Liver (tissue), 9 donors: ENCODE data around the gene RNF220. TPM values are rescaled to one million over a fixed set of nuclear protein-coding genes. Genes with fewer than 3 reads are reported as not detected.

Experiments used
- DNase-seq: peaks from one replicate; pipeline ENCODE4 v3.0.0-alpha.2; 2017; ENCODE audit warnings: low spot score
- H3K27ac ChIP-seq, 2 donors: one replicate each; pipeline ENCODE4 v1.7.0; 2013; ENCODE audit warnings: inconsistent platforms in 2 of 2, low read length in 2 of 2, control low read depth in 1 of 2, low read depth in 1 of 2, mild to moderate bottlenecking in 1 of 2
- H3K27me3 ChIP-seq, 4 donors: one replicate each; pipeline versions ENCODE4 v1.6.1 to v1.7.0; 2013; ENCODE audit warnings: low read length in 3 of 4, inconsistent platforms in 1 of 4, mild to moderate bottlenecking in 1 of 4, moderate library complexity in 1 of 4; ENCODE audit not compliant: control insufficient read depth in 4 of 4, insufficient read depth in 4 of 4
- H3K36me3 ChIP-seq, 4 donors: one replicate each; pipeline versions ENCODE4 v1.6.1 to v1.7.0; 2013; ENCODE audit warnings: low read length in 3 of 4, mild to moderate bottlenecking in 3 of 4, low read depth in 1 of 4, moderate library complexity in 1 of 4; ENCODE audit not compliant: control insufficient read depth in 4 of 4, insufficient read depth in 3 of 4
- H3K4me1 ChIP-seq, 4 donors: one replicate each; pipeline versions ENCODE4 v1.6.1 to v1.7.0; 2013; ENCODE audit warnings: low read length in 3 of 4, mild to moderate bottlenecking in 3 of 4, moderate library complexity in 1 of 4; ENCODE audit not compliant: control insufficient read depth in 4 of 4, insufficient read depth in 4 of 4
- H3K4me3 ChIP-seq, 3 donors: one replicate each; pipeline versions ENCODE4 v1.6.1 to v1.7.0; 2013; ENCODE audit warnings: low read length in 3 of 3, control low read depth in 1 of 3, low read depth in 1 of 3, mild to moderate bottlenecking in 1 of 3
- H3K9ac ChIP-seq, 2 donors: one replicate each; pipeline ENCODE4 v1.7.0; 2013; ENCODE audit warnings: low read length in 2 of 2, mild to moderate bottlenecking in 2 of 2, moderate library complexity in 2 of 2, control low read depth in 1 of 2, low read depth in 1 of 2
- H3K9me3 ChIP-seq, 4 donors: one replicate each; pipeline versions ENCODE4 v1.6.1 to v1.7.0; 2013; ENCODE audit warnings: low read length in 3 of 4; ENCODE audit not compliant: control insufficient read depth in 4 of 4
- EGR1 ChIP-seq, 2 donors: IDR thresholded peaks; 2 replicates each; pipeline ENCODE4 v1.6.1; 2016 to 2018; ENCODE audit warnings: antibody characterized with exemption in 2 of 2, low read depth in 2 of 2
- FOXA1 ChIP-seq: IDR thresholded peaks from 2 replicates; pipeline ENCODE4 v1.6.1; 2016; ENCODE audit warnings: antibody characterized with exemption
- GABPA ChIP-seq, 2 donors: IDR thresholded peaks in 1 of 2; conservative IDR thresholded peaks in 1 of 2; 2 replicates each; pipeline ENCODE4 v1.6.1; 2016; ENCODE audit warnings: antibody characterized with exemption in 2 of 2, mild to moderate bottlenecking in 1 of 2, moderate library complexity in 1 of 2
- HNF4G ChIP-seq: IDR thresholded peaks from 2 replicates; pipeline ENCODE4 v1.6.1; 2016; ENCODE audit warnings: antibody characterized with exemption
- JUND ChIP-seq, 2 donors: IDR thresholded peaks; 2 replicates each; pipeline ENCODE4 v1.6.1; 2016; ENCODE audit warnings: antibody characterized with exemption in 2 of 2
- NR2F2 ChIP-seq: IDR thresholded peaks from 2 replicates; pipeline ENCODE4 v1.6.1; 2016; ENCODE audit warnings: antibody characterized with exemption
- RAD21 ChIP-seq, 2 donors: IDR thresholded peaks; 2 replicates each; pipeline ENCODE4 v1.6.1; 2016; ENCODE audit warnings: antibody characterized with exemption in 2 of 2, mild to moderate bottlenecking in 2 of 2
- REST ChIP-seq: IDR thresholded peaks from 2 replicates; pipeline ENCODE4 v1.6.1; 2016; ENCODE audit warnings: antibody characterized with exemption, mild to moderate bottlenecking
- RXRA ChIP-seq, 2 donors: IDR thresholded peaks; 2 replicates each; pipeline ENCODE4 v1.6.1; 2017 to 2018; ENCODE audit warnings: antibody characterized with exemption in 2 of 2, mild to moderate bottlenecking in 1 of 2
- TAF1 ChIP-seq: conservative IDR thresholded peaks from 2 replicates; pipeline ENCODE4 v1.6.1; 2016; ENCODE audit warnings: antibody characterized with exemption, mild to moderate bottlenecking
- YY1 ChIP-seq: IDR thresholded peaks from 2 replicates; pipeline ENCODE4 v1.6.1; 2016; ENCODE audit warnings: antibody characterized with exemption, mild to moderate bottlenecking
- WGBS: extraction: QIAGEN DNeasy Blood & Tissue Kit; methylation state at CpG from one replicate; pipeline ENCODE4 v1.1.7; 2013; 5-methylcytosine and 5-hydroxymethylcytosine counted together
- polyA plus RNA-seq, 2 donors: library from polyadenylated mRNA; stranded (reverse) in 1 of 2; unstranded in 1 of 2; fragments of 200-250 nt in 1 of 2; fragments of >200 nt in 1 of 2; fragmentation: Nextera tagmentation in 1 of 2; extraction: Ambion mirVana in 1 of 2; gene quantifications; one replicate each; pipeline versions ENCODE4 v1.2.1 to v1.2.3, GENCODE V29; 2013 to 2015
- total RNA-seq, 2 donors: library from RNA; depleted of rRNA; stranded (reverse); fragments of >200 nt; gene quantifications; one replicate each; pipeline ENCODE4 v1.2.3, GENCODE V29; 2014
- TF ChIP-seq, protein P1 (sequence below): IDR thresholded peaks from 2 replicates; pipeline ENCODE4 v1.6.1; 2016; ENCODE audit warnings: antibody characterized with exemption
- TF ChIP-seq, protein P2 (sequence below): fragments of 150-350 bp; IDR thresholded peaks from 2 replicates; pipeline ENCODE4 v1.5.1; 2017; ENCODE audit warnings: improper control_type of control experiment, low read depth, low read length; ENCODE audit not compliant: missing input control
- TF ChIP-seq, protein P3 (sequence below): IDR thresholded peaks from 2 replicates; pipeline ENCODE4 v1.6.1; 2016; ENCODE audit warnings: antibody characterized with exemption
- TF ChIP-seq, protein P4 (sequence below): IDR thresholded peaks from 2 replicates; pipeline ENCODE4 v1.6.1; 2016; ENCODE audit warnings: antibody characterized with exemption
- donor health status: healthy.
- donor health status: healthy.
- donor health status: healthy.
- donor health status: healthy.
- donor health status: healthy.

The RNF220 gene
- total and polyA plus RNA-seq, 4 donors = 18.2 to 35.8 (median 26.1) TPM

GRCh38 chr1:44357710-44358109 is 47.3 kb upstream of the RNF220 start:
- Histone ChIP-seq H3K36me3 (no peaks in the 10 kb centered on the region), H3K27ac (no peak overlapping the region), H3K4me3 (no peak overlapping the region), H3K9me3 (no peaks in the 10 kb centered on the region), H3K27me3 (no peaks in the 10 kb centered on the region), H3K4me1 (peaks cover 3 to 12% (median 11%) of the 10 kb centered on the region in 4 donors), H3K9ac (no peak overlapping the region)
- no peak for TF ChIP-seq GABPA (IDR thresholded peaks at IDR 0.05 in 1 of 2, conservative IDR thresholded peaks at IDR 0.05 in 1 of 2)
- no peak for TF ChIP-seq FOXA1
- no peak for TF ChIP-seq TAF1
- TF ChIP-seq EGR1 (IDR thresholded peaks at IDR 0.05; ENCODE audit: low read depth in 2 of 2) = no peak
- TF ChIP-seq HNF4G = no peak
- TF ChIP-seq JUND (IDR thresholded peaks at IDR 0.05) = no peak
- TF ChIP-seq, protein P1, sequence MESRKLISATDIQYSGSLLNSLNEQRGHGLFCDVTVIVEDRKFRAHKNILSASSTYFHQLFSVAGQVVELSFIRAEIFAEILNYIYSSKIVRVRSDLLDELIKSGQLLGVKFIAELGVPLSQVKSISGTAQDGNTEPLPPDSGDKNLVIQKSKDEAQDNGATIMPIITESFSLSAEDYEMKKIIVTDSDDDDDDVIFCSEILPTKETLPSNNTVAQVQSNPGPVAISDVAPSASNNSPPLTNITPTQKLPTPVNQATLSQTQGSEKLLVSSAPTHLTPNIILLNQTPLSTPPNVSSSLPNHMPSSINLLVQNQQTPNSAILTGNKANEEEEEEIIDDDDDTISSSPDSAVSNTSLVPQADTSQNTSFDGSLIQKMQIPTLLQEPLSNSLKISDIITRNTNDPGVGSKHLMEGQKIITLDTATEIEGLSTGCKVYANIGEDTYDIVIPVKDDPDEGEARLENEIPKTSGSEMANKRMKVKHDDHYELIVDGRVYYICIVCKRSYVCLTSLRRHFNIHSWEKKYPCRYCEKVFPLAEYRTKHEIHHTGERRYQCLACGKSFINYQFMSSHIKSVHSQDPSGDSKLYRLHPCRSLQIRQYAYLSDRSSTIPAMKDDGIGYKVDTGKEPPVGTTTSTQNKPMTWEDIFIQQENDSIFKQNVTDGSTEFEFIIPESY = no peak
- TF ChIP-seq, protein P2, sequence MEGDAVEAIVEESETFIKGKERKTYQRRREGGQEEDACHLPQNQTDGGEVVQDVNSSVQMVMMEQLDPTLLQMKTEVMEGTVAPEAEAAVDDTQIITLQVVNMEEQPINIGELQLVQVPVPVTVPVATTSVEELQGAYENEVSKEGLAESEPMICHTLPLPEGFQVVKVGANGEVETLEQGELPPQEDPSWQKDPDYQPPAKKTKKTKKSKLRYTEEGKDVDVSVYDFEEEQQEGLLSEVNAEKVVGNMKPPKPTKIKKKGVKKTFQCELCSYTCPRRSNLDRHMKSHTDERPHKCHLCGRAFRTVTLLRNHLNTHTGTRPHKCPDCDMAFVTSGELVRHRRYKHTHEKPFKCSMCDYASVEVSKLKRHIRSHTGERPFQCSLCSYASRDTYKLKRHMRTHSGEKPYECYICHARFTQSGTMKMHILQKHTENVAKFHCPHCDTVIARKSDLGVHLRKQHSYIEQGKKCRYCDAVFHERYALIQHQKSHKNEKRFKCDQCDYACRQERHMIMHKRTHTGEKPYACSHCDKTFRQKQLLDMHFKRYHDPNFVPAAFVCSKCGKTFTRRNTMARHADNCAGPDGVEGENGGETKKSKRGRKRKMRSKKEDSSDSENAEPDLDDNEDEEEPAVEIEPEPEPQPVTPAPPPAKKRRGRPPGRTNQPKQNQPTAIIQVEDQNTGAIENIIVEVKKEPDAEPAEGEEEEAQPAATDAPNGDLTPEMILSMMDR = no peak
- TF ChIP-seq, protein P3, sequence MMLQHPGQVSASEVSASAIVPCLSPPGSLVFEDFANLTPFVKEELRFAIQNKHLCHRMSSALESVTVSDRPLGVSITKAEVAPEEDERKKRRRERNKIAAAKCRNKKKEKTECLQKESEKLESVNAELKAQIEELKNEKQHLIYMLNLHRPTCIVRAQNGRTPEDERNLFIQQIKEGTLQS = no peak
- TF ChIP-seq RAD21 (IDR thresholded peaks at IDR 0.05) = no peak
- no peak for TF ChIP-seq YY1
- no peak for TF ChIP-seq RXRA (IDR thresholded peaks at IDR 0.05)
- TF ChIP-seq, protein P4, sequence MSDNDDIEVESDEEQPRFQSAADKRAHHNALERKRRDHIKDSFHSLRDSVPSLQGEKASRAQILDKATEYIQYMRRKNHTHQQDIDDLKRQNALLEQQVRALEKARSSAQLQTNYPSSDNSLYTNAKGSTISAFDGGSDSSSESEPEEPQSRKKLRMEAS = no peak
- TF ChIP-seq REST = no peak
- 79% methylated on average over 4 of the region's 4 CpGs for WGBS
- no peak for DNase-seq

- H3K27ac ChIP-seq = no peak overlapping the region
- 86% methylated on average over 6 of the region's 6 CpGs for WGBS
- no peaks in the 10 kb centered on the region for H3K36me3 ChIP-seq
- no peak overlapping the region for H3K9ac ChIP-seq
- no peak overlapping the region for H3K4me3 ChIP-seq
- no peak for DNase-seq
- no peaks in the 10 kb centered on the region for H3K27me3 ChIP-seq
- H3K9me3 ChIP-seq = no peaks in the 10 kb centered on the region
- no peak for TF ChIP-seq REST
- TF ChIP-seq TAF1 = no peak
- TF ChIP-seq NR2F2 = no peak
- peaks cover 0 to 7% (median 3%) of the 10 kb centered on the region in 4 donors for H3K4me1 ChIP-seq
Measured at GRCh38 chr1:44359234-44359935, 45.7 kb upstream of the RNF220 start.
